GM12874 (cell line): ENCODE data around the gene SLC22A14.

Experiments
- TF ChIP-seq, protein P1 (sequence below): IDR thresholded peaks from 2 replicates; pipeline ENCODE4 v1.5.1; 2011; ENCODE audit warnings: low read depth, mild to moderate bottlenecking, control low read depth, low read length, moderate library complexity; ENCODE audit not compliant: insufficient read depth

The SLC22A14 gene

DNA sequence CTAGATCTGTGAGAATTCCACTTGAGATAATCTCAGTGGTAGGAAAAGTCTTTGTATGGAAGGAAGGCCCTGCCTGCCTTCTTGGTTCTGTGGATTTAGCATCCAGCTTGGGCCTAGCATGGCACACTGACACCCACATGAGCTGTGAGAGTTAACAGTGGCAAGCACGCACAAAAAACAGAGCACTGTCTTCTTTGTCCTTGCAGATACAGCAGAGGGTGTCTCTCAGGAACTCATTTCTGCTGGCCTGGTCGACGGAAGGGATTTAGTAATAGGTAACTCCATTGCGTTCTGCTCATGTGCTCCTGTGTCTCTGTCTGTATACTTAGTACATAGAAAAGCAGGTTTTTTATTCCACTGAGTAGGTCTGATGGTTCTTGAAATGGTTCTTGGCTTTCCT, 30.9 kb upstream of the SLC22A14 start:
- TF ChIP-seq, protein P1, sequence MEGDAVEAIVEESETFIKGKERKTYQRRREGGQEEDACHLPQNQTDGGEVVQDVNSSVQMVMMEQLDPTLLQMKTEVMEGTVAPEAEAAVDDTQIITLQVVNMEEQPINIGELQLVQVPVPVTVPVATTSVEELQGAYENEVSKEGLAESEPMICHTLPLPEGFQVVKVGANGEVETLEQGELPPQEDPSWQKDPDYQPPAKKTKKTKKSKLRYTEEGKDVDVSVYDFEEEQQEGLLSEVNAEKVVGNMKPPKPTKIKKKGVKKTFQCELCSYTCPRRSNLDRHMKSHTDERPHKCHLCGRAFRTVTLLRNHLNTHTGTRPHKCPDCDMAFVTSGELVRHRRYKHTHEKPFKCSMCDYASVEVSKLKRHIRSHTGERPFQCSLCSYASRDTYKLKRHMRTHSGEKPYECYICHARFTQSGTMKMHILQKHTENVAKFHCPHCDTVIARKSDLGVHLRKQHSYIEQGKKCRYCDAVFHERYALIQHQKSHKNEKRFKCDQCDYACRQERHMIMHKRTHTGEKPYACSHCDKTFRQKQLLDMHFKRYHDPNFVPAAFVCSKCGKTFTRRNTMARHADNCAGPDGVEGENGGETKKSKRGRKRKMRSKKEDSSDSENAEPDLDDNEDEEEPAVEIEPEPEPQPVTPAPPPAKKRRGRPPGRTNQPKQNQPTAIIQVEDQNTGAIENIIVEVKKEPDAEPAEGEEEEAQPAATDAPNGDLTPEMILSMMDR = no peak

DNA sequence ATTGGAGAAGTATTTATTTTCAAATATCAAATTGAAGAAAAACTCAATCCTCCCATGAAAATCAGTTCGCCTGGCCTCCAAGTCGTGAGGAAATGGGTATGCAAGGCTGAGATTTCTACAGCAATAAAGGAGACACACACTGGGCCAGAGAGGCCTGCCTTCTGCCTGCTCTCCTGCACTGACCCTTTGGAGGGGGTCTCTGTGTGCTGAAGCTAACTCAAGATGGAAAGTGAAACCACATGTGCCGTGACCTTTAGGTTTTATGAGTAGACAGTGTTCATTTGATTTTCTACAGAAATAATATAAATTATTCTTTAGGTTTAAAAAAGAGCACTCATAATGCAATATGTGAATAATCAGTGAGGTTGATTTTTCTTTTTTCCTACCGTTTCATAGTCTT, 28.4 kb upstream of the SLC22A14 start:
- TF ChIP-seq, protein P1 = no peak

DNA sequence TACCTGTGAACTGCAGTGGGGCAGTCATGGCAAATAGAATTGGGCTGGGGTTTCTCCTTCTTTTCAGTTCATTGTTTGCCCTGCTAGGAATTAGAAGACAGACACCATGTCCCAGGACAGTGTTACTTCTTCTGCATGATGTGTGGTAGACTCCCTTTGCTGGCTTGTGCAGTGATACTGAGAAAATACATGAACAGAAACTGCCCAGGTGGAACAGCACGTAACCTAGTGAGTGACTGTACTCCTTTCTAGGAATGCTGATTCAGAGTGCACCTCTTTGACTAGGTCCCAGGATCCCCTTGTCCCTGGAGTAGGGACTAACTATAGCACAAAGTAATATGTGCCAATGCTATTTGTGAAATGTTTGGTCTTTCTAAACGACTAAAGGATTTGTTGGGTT, 27.2 kb upstream of the SLC22A14 start:
- TF ChIP-seq, protein P1 = no peak

DNA sequence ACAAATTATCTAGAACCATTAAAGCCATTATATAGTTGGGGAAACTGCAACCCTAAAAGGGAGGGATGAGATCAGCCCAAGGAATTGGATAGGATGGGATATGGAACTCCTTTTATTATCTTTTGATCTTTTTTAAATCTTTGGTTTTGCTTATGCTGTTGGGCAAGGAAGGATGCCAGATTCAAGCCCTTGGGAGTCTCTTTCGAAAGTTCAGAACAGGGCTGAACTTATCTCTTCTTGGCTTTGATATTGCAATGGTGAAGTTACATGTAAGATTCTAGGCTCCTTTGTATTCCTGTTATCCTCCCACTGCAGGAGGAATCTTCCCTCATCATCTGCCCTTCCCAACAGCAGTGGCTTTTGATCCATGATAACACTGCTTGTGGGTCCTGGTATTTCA, 26.5 kb upstream of the SLC22A14 start:
- TF ChIP-seq, protein P1 = no peak

DNA sequence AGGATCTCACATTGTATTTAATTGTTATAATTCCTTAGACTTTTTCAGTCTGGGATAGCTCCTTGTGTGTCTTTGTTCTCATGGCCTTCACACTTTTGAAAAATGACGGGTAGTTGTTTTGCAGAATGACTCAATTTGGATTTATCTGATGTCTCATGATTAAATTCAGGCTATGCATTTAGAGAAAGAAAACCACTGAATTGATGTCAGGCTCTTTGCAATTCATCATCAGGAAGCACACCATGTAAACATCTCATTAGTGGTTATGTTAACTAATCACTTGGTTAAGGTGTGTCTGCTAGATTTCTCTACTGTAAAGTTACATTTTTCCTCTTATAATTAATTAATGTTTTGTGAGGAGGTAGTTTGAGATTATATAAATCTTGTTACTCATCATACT, 24.5 kb upstream of the SLC22A14 start:
- TF ChIP-seq, protein P1 = no peak

DNA sequence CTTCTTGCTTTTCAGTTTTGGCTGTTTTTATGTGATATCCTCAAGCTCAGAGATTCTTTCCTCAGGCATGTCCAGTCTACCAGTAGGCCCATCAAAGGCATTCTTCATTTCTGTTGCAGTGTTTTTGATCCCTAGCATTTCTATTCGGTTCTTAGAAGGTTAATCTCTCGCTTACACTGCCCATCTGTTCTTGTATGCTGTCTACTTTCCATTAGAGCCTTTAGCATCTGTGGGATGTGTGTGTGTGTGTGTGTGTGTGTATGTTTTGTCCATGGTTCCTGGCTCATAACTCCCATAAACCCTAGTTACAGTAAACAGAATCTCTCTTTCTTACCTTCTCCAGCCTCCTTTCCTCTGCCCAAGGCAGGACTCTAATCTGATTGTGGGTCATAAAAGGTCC, 21.6 kb upstream of the SLC22A14 start:
- TF ChIP-seq, protein P1 = no peak

DNA sequence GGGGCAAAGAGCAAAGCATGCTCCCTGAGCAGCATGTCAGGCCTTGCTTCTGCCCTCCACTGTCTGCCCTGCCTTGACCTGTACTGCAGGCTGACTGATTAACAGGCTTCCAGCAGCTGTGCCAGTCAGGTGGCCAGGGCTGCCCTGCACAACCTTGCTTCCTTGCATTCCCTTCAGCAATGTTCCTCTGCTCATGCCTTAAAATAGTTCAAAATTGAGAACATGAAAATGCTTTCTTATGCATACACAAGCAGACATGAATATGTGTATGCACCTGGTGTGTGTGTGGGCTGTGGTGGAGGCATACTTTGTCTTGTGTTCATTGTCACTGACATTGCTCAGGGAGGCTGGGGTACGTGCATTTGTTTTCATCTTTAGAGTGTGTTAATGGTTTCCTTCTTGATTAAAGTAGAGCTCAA, 17.7 kb upstream of the SLC22A14 start:
- TF ChIP-seq, protein P1 = no peak

DNA sequence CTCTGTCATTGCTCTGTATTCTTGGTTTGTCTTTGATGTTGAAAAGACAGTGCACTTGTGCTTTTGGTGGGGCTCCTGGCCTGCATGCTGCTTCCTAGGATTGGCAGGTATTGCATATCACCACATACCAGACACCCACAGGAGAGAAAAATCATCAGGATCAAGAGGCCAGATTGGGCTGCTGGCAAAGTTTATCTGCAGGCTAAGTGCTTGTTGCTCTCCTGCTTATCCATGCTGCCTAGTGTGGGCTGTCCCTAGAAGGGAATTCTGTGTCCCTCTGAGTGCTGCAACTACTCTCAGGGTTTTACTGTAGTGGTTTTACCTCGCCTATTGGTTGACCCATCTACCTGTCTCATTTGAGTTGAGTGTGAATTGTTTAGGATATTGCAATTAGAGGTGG, 17.3 kb upstream of the SLC22A14 start:
- TF ChIP-seq, protein P1 = no peak
